Left ventricle myocardium inferior (tissue), 1 donor: ENCODE measurements around the gene IRF2. TPM values are rescaled to one million over a fixed set of nuclear protein-coding genes. Genes with fewer than 3 reads are reported as not detected.
"Not testable (repeated sequence)": the region's sequence is repeated elsewhere in the genome, so short reads cannot be mapped to it uniquely, and the experiment has no call there.

Experiments used
- DNase-seq: peaks from one replicate; pipeline ENCODE4 v3.0.0-alpha.2; 2020
- H3K27ac ChIP-seq: fragments of 200-600 bp; replicated peaks from 2 replicates; pipeline ENCODE4 v1.8.0; 2021
- H3K27me3 ChIP-seq: fragments of 200-600 bp; 2 replicates; pipeline ENCODE4 v1.8.0; 2021; ENCODE audit warnings: low read depth
- H3K36me3 ChIP-seq: fragments of 200-600 bp; 2 replicates; pipeline ENCODE4 v1.8.0; 2021
- H3K4me1 ChIP-seq: fragments of 200-600 bp; 2 replicates; pipeline ENCODE4 v1.8.0; 2021
- H3K4me3 ChIP-seq: fragments of 200-600 bp; 2 replicates; pipeline ENCODE4 v1.8.0; 2021; ENCODE audit warnings: mild to moderate bottlenecking, moderate library complexity
- H3K9me3 ChIP-seq: fragments of 200-600 bp; replicated peaks from 2 replicates; pipeline ENCODE4 v1.8.0; 2021
- intact Hi-C: fragments of 100-400 bp; cut with micrococcal nuclease; formaldehyde crosslinking; loops from one replicate; pipeline ENCODE4 v1.11.0; 2022
- total RNA-seq: library from RNA; stranded (reverse); fragmentation: NEBNext Ultra II Directional; extraction: Animal tissue kit (Norgen Biotek cat#: 25700); gene quantifications from one replicate; pipeline ENCODE4 v1.2.1, GENCODE V29; 2021
- TF ChIP-seq, protein P1 (sequence below): fragments of 200-600 bp; IDR thresholded peaks from 2 replicates; pipeline ENCODE4 v1.8.0; 2021; ENCODE audit warnings: antibody characterized with exemption, mild to moderate bottlenecking, borderline replicate concordance
- donor health status: DM: no; HTN: yes; CAD: no; lungs with severe emphysema.

IRF2 gene
- total RNA-seq, 1 donor from 2014 or later = 25.9 TPM

DNA sequence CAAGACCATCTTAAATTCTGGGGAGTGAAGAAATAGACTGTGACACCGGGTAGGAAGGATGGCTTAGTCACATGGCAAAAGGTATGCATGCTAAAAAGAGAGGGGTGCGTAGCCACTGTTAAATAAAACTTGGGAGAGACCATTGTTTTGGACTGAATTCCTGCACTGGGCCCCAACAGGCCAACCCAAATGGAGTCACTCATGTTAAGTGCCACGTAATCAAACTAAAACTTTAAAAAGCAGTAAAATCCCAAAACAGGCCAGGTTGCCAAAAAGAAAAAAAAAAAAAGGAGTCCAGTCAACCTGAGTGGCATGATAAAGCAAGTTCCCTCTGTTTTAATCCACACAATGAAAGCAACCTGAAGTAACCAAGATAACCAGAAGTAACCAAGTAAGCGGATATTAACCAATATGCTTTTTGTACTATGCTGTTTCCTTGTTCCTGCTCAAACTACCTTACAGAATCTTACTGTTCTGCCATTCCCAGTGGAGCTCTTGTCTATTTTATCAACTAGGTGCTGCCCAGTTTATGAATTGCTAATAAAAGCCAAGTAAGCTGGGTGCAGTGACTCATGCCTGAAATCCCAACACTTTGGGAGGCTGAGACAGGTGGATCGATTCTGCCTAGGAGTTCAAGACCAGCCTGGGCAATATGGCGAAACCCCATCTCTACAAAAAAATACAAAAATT, 132.0 kb downstream of the IRF2 start:
- peaks cover 52% of the 10 kb centered on the region for H3K4me1 ChIP-seq
- peak overlapping the region; percentile 92 for H3K27ac ChIP-seq
- intact Hi-C loops = no loop called here
- H3K4me3 ChIP-seq = no peak overlapping the region
- no peaks in the 10 kb centered on the region for H3K27me3 ChIP-seq
- TF ChIP-seq, protein P1, sequence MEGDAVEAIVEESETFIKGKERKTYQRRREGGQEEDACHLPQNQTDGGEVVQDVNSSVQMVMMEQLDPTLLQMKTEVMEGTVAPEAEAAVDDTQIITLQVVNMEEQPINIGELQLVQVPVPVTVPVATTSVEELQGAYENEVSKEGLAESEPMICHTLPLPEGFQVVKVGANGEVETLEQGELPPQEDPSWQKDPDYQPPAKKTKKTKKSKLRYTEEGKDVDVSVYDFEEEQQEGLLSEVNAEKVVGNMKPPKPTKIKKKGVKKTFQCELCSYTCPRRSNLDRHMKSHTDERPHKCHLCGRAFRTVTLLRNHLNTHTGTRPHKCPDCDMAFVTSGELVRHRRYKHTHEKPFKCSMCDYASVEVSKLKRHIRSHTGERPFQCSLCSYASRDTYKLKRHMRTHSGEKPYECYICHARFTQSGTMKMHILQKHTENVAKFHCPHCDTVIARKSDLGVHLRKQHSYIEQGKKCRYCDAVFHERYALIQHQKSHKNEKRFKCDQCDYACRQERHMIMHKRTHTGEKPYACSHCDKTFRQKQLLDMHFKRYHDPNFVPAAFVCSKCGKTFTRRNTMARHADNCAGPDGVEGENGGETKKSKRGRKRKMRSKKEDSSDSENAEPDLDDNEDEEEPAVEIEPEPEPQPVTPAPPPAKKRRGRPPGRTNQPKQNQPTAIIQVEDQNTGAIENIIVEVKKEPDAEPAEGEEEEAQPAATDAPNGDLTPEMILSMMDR = no peak
- no peak for DNase-seq
- H3K36me3 ChIP-seq = no peaks in the 10 kb centered on the region
- peaks cover 11% of the 10 kb centered on the region for H3K9me3 ChIP-seq

DNA sequence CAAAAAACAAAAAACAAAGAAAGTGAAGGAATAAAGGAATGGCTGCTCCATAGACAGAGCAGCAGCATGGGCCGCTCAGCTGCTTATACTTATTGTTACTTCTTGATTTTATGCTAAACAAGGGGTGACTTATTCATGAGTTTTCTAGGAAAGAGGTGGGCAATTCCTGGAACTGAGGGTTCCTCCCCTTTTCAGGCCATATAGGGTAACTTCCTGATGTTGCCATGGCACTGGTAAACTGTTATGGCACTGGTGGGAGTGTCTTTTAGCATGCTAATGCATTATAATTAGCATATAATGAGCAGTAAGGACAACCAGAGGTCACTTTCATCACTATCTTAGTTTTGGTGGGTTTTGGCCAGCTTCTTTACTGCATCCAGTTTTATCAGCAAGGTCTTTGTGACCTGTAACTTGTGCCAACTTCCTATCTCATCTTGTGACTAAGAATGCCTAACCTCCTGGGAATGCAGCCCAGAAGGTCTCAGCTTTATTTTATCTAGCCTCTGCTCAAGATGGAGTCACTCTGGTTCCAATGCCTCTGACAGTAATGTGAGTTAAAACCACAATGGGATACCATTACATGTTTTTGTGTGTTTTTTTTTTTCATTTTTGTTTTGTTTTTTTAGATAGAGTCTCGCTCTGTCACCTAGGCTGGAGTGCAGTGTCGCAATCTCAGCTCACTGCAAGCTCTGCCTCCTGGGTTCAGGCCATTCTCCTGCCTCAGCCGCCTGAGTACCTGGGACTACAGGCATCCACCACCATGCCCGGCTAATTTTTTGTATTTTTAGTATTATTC, 134.8 kb downstream of the IRF2 start:
- Histone ChIP-seq H3K4me1 (peaks cover 25% of the 10 kb centered on the region), H3K27ac (peak overlapping the region; percentile 74), H3K9me3 (peaks cover 15% of the 10 kb centered on the region)
- H3K4me3 ChIP-seq, H3K27me3 ChIP-seq, DNase-seq, intact Hi-C loops, H3K36me3 ChIP-seq: not testable (repeated sequence)

DNA sequence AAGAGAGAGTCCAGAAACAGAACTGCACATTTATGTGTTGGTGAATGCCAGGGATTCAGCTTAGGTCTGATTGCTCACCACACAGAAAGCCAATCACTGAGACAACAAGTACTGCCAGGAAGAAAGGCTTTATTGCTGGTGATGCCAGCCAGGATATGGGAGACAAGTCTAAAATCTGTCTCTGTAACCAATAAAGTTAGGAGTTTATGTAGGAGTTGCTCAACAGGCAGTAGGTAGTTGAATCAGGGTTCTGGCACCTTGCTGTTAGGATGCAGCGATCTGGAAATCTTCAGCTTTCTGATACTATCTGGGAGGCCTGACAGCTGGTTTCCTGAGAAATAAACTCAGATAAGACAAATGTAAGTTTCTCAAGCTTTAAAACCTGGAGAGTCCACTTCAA, 136.4 kb downstream of the IRF2 start:
- Histone ChIP-seq H3K27me3 (no peaks in the 10 kb centered on the region), H3K4me1 (peaks cover 8% of the 10 kb centered on the region), H3K9me3 (peaks cover 15% of the 10 kb centered on the region), H3K4me3 (no peak overlapping the region), H3K27ac (no peak overlapping the region), H3K36me3 (no peaks in the 10 kb centered on the region)
- intact Hi-C loops = no loop called here
- DNase-seq = no peak
- TF ChIP-seq, protein P1 = no peak

Other genes with a start within 250 kb of the IRF2 start
- gene CASP3, start 174.9 kb upstream of the IRF2 start, total RNA-seq = 12.1 TPM
- gene PRIMPOL, start 175.2 kb upstream of the IRF2 start, total RNA-seq = 10.6 TPM